Right atrium auricular region (tissue), 2 donors: ENCODE results near the gene TEAD1. TPM values are rescaled to one million over a fixed set of nuclear protein-coding genes. Genes with fewer than 3 reads are reported as not detected.

Experiments
- DNase-seq: peaks from one replicate; pipeline ENCODE4 v3.0.0-alpha.2; 2019; ENCODE audit warnings: low spot score
- H3K27ac ChIP-seq, 2 donors: fragments of 200-600 bp; sonication (generic); 1 replicate in 1 of 2; 2 replicates in 1 of 2; pipeline ENCODE4 v1.5.1; 2016 to 2019
- H3K27me3 ChIP-seq, 2 donors: fragments of 200-600 bp; sonication (generic); one replicate each; pipeline versions ENCODE4 v1.5.1 to v1.6.0; 2017 to 2019
- H3K36me3 ChIP-seq: fragments of 200-600 bp; sonication (generic); one replicate; pipeline ENCODE4 v1.5.1; 2016
- H3K4me1 ChIP-seq, 2 donors: fragments of 200-600 bp; sonication (generic); one replicate each; pipeline versions ENCODE4 v1.5.1 to v1.6.0; 2017 to 2019
- H3K4me3 ChIP-seq, 2 donors: fragments of 200-600 bp; sonication (generic); 1 replicate in 1 of 2; 2 replicates in 1 of 2; pipeline ENCODE4 v1.5.1; 2017 to 2019; ENCODE audit warnings: mild to moderate bottlenecking in 1 of 2, moderate library complexity in 1 of 2
- H3K9me3 ChIP-seq, 2 donors: fragments of 200-600 bp; sonication (generic); one replicate each; pipeline ENCODE4 v1.5.1; 2019
- CTCF ChIP-seq, 2 donors: fragments of 200-600 bp; sonication (generic); IDR thresholded peaks; one replicate each; pipeline ENCODE4 v1.5.1; 2019; ENCODE audit warnings: antibody characterized with exemption in 2 of 2
- total RNA-seq, 2 donors: library from RNA; depleted of rRNA; stranded (reverse); fragments of >200 nt; gene quantifications; one replicate each; pipeline ENCODE4 v1.1.0, GENCODE V29; 2016

Gene TEAD1
- total RNA-seq, 2 donors from 2014 or later: 73.8 to 99.8 TPM

- Histone ChIP-seq H3K4me3 (no peak overlapping the region), H3K4me1 (peaks cover 0 to 11% of the 10 kb centered on the region in 2 donors), H3K27ac (no peak overlapping the region), H3K9me3 (no peaks in the 10 kb centered on the region), H3K36me3 (peaks cover 32% of the 10 kb centered on the region), H3K27me3 (no peaks in the 10 kb centered on the region)
- TF ChIP-seq CTCF (IDR thresholded peaks at IDR 0.05): no peak
- no peak for DNase-seq
Measured at GRCh38 chr11:12880327-12880726, 206.1 kb downstream of the TEAD1 start.

- Histone ChIP-seq H3K36me3 (peaks cover 32% of the 10 kb centered on the region), H3K9me3 (no peaks in the 10 kb centered on the region), H3K27ac (no peak overlapping the region), H3K4me1 (peaks cover 0 to 11% of the 10 kb centered on the region in 2 donors), H3K4me3 (no peak overlapping the region), H3K27me3 (no peaks in the 10 kb centered on the region)
- no peak for DNase-seq
- TF ChIP-seq CTCF (IDR thresholded peaks at IDR 0.05): no peak
Measured at GRCh38 chr11:12882670-12883069, 208.4 kb downstream of the TEAD1 start.

GRCh38 chr11:12884751-12885318 lies 210.6 kb downstream of the TEAD1 start:
- Histone ChIP-seq H3K4me3 (no peak overlapping the region), H3K9me3 (no peaks in the 10 kb centered on the region), H3K36me3 (peaks cover 32% of the 10 kb centered on the region), H3K27ac (no peak overlapping the region), H3K4me1 (peaks cover 0 to 26% of the 10 kb centered on the region in 2 donors), H3K27me3 (no peaks in the 10 kb centered on the region)
- no peak for DNase-seq
- TF ChIP-seq CTCF (IDR thresholded peaks at IDR 0.05): no peak

GRCh38 chr11:12885717-12886239 lies 211.6 kb downstream of the TEAD1 start:
- Histone ChIP-seq H3K27me3 (no peaks in the 10 kb centered on the region), H3K27ac (no peak overlapping the region), H3K4me1 (peaks cover 0 to 32% of the 10 kb centered on the region in 2 donors), H3K4me3 (no peak overlapping the region), H3K36me3 (peaks cover 24% of the 10 kb centered on the region), H3K9me3 (no peaks in the 10 kb centered on the region)
- no peak for TF ChIP-seq CTCF (IDR thresholded peaks at IDR 0.05)
- no peak for DNase-seq

GRCh38 chr11:12886508-12886907 lies 212.3 kb downstream of the TEAD1 start:
- no peak overlapping the region for H3K27ac ChIP-seq
- no peaks in the 10 kb centered on the region for H3K27me3 ChIP-seq
- DNase-seq: no peak
- H3K4me1 ChIP-seq: peaks cover 0 to 32% of the 10 kb centered on the region in 2 donors
- H3K9me3 ChIP-seq: no peaks in the 10 kb centered on the region
- H3K36me3 ChIP-seq: peaks cover 18% of the 10 kb centered on the region
- no peak overlapping the region for H3K4me3 ChIP-seq
- no peak for TF ChIP-seq CTCF (IDR thresholded peaks at IDR 0.05)
